Mucosa of rectum (tissue), 2 donors: ENCODE data around the gene RAB11A.

Experiments
- H3K27ac ChIP-seq, 2 donors: one replicate each; pipeline ENCODE4 v1.7.0; 2013; ENCODE audit warnings: inconsistent platforms in 2 of 2, low read depth in 2 of 2, low read length in 2 of 2
- H3K27me3 ChIP-seq, 2 donors: one replicate each; pipeline ENCODE4 v1.7.0; 2013; ENCODE audit warnings: low read length in 2 of 2; ENCODE audit not compliant: control insufficient read depth in 2 of 2, insufficient read depth in 2 of 2
- H3K36me3 ChIP-seq, 2 donors: one replicate each; pipeline ENCODE4 v1.7.0; 2013; ENCODE audit warnings: low read length in 2 of 2; ENCODE audit not compliant: control insufficient read depth in 2 of 2, insufficient read depth in 2 of 2
- H3K4me1 ChIP-seq, 2 donors: one replicate each; pipeline ENCODE4 v1.7.0; 2013; ENCODE audit warnings: low read length in 2 of 2, mild to moderate bottlenecking in 1 of 2; ENCODE audit not compliant: control insufficient read depth in 2 of 2, insufficient read depth in 2 of 2
- H3K4me3 ChIP-seq, 2 donors: one replicate each; pipeline ENCODE4 v1.7.0; 2013; ENCODE audit warnings: low read length in 2 of 2
- H3K9ac ChIP-seq, 2 donors: one replicate each; pipeline ENCODE4 v1.7.0; 2013; ENCODE audit warnings: low read length in 2 of 2, low read depth in 1 of 2, mild to moderate bottlenecking in 1 of 2
- H3K9me3 ChIP-seq, 2 donors: one replicate each; pipeline ENCODE4 v1.7.0; 2013; ENCODE audit warnings: low read length in 2 of 2; ENCODE audit not compliant: control insufficient read depth in 2 of 2
- donor health status: healthy.
- donor health status: Normal muscosa, but diverticular disease.

RAB11A gene

GRCh38 chr15:65883571-65883970 lies 14.3 kb downstream of the RAB11A start:
- H3K9ac ChIP-seq: no peak overlapping the region
- peaks cover 38 to 51% of the 10 kb centered on the region in 2 donors for H3K36me3 ChIP-seq
- no peaks in the 10 kb centered on the region for H3K27me3 ChIP-seq
- no peaks in the 10 kb centered on the region for H3K9me3 ChIP-seq
- H3K4me3 ChIP-seq: no peak overlapping the region
- H3K27ac ChIP-seq: no peak overlapping the region
- no peaks in the 10 kb centered on the region for H3K4me1 ChIP-seq

- Histone ChIP-seq H3K36me3 (peaks cover 33 to 52% of the 10 kb centered on the region in 2 donors), H3K9me3 (no peaks in the 10 kb centered on the region), H3K4me3 (no peak overlapping the region), H3K4me1 (no peaks in the 10 kb centered on the region), H3K9ac (no peak overlapping the region), H3K27ac (no peak overlapping the region), H3K27me3 (no peaks in the 10 kb centered on the region)
Observed at GRCh38 chr15:65884511-65884910, 15.2 kb downstream of the RAB11A start.

- Histone ChIP-seq H3K4me1 (no peaks in the 10 kb centered on the region), H3K36me3 (peaks cover 30 to 45% of the 10 kb centered on the region in 2 donors), H3K4me3 (no peak overlapping the region), H3K27me3 (no peaks in the 10 kb centered on the region), H3K9ac (no peak overlapping the region), H3K27ac (no peak overlapping the region), H3K9me3 (no peaks in the 10 kb centered on the region)
Observed at GRCh38 chr15:65885668-65886218, 16.5 kb downstream of the RAB11A start.

- peaks cover 36 to 48% of the 10 kb centered on the region in 2 donors for H3K36me3 ChIP-seq
- H3K27ac ChIP-seq: no peak overlapping the region
- H3K4me3 ChIP-seq: no peak overlapping the region
- no peaks in the 10 kb centered on the region for H3K27me3 ChIP-seq
- no peak overlapping the region for H3K9ac ChIP-seq
- no peaks in the 10 kb centered on the region for H3K4me1 ChIP-seq
- no peaks in the 10 kb centered on the region for H3K9me3 ChIP-seq
Observed at GRCh38 chr15:65887565-65887964, 18.3 kb downstream of the RAB11A start.

GRCh38 chr15:65888981-65889380 lies 19.7 kb downstream of the RAB11A start:
- no peaks in the 10 kb centered on the region for H3K4me1 ChIP-seq
- H3K27me3 ChIP-seq: no peaks in the 10 kb centered on the region
- H3K4me3 ChIP-seq: no peak overlapping the region
- H3K36me3 ChIP-seq: peaks cover 38 to 49% of the 10 kb centered on the region in 2 donors
- no peak overlapping the region for H3K9ac ChIP-seq
- no peaks in the 10 kb centered on the region for H3K9me3 ChIP-seq
- H3K27ac ChIP-seq: no peak overlapping the region

GRCh38 chr15:65893060-65893459 lies 23.8 kb downstream of the RAB11A start:
- no peak overlapping the region for H3K9ac ChIP-seq
- no peaks in the 10 kb centered on the region for H3K27me3 ChIP-seq
- no peak overlapping the region for H3K27ac ChIP-seq
- no peaks in the 10 kb centered on the region for H3K9me3 ChIP-seq
- no peak overlapping the region for H3K4me3 ChIP-seq
- H3K4me1 ChIP-seq: no peaks in the 10 kb centered on the region
- peaks cover 34 to 37% of the 10 kb centered on the region in 2 donors for H3K36me3 ChIP-seq

- no peak overlapping the region for H3K27ac ChIP-seq
- peaks cover 36 to 56% of the 10 kb centered on the region in 2 donors for H3K36me3 ChIP-seq
- H3K9me3 ChIP-seq: no peaks in the 10 kb centered on the region
- no peak overlapping the region for H3K4me3 ChIP-seq
- peaks cover 0 to 3% of the 10 kb centered on the region in 2 donors for H3K4me1 ChIP-seq
- no peaks in the 10 kb centered on the region for H3K27me3 ChIP-seq
- H3K9ac ChIP-seq: no peak overlapping the region
Observed at GRCh38 chr15:65896236-65896635, 26.9 kb downstream of the RAB11A start.

GRCh38 chr15:65900488-65900887 lies 31.2 kb downstream of the RAB11A start:
- Histone ChIP-seq H3K4me3 (no peak overlapping the region), H3K9ac (no peak overlapping the region), H3K36me3 (peaks cover 35 to 51% of the 10 kb centered on the region in 2 donors), H3K27ac (no peak overlapping the region), H3K4me1 (peaks cover 5 to 18% of the 10 kb centered on the region in 2 donors), H3K27me3 (no peaks in the 10 kb centered on the region), H3K9me3 (no peaks in the 10 kb centered on the region)

- Histone ChIP-seq H3K27ac (no peak overlapping the region), H3K9ac (no peak overlapping the region), H3K27me3 (no peaks in the 10 kb centered on the region), H3K36me3 (peaks cover 35 to 46% of the 10 kb centered on the region in 2 donors), H3K9me3 (no peaks in the 10 kb centered on the region), H3K4me1 (peaks cover 5 to 18% of the 10 kb centered on the region in 2 donors), H3K4me3 (no peak overlapping the region)
Observed at GRCh38 chr15:65901336-65901735, 32.0 kb downstream of the RAB11A start.

- peak overlapping the region; percentile 23 to 35 for H3K27ac ChIP-seq
- H3K9ac ChIP-seq: no peak overlapping the region
- no peak overlapping the region for H3K4me3 ChIP-seq
- H3K27me3 ChIP-seq: no peaks in the 10 kb centered on the region
- H3K36me3 ChIP-seq: peaks cover 31 to 42% of the 10 kb centered on the region in 2 donors
- H3K9me3 ChIP-seq: no peaks in the 10 kb centered on the region
- peaks cover 5 to 18% of the 10 kb centered on the region in 2 donors for H3K4me1 ChIP-seq
Observed at GRCh38 chr15:65901836-65902235, 32.5 kb downstream of the RAB11A start.
